ENCODE data around the gene MIX23. TPM values are rescaled to one million over a fixed set of nuclear protein-coding genes. Genes with fewer than 3 reads are reported as not detected.

MIX23 gene
- total RNA-seq, 1 donor from 2014 or later = 44.9 TPM

GRCh38 chr3:122356402-122356801 is 26.6 kb downstream of the MIX23 start:
- TF ChIP-seq CTCF (conservative IDR thresholded peaks at IDR 0.05) = peak; percentile 48
- H3K27ac Mint-ChIP-seq = peak overlapping the region; percentile 77
- no peaks in the 10 kb centered on the region for H3K9me3 Mint-ChIP-seq
- no peaks in the 10 kb centered on the region for H3K27me3 Mint-ChIP-seq
- H3K4me1 Mint-ChIP-seq (ENCODE audit: unreplicated experiment) = no peaks in the 10 kb centered on the region
- H3K4me3 Mint-ChIP-seq = no peak overlapping the region
- no peaks in the 10 kb centered on the region for H3K36me3 Mint-ChIP-seq
- no peak for DNase-seq (ENCODE audit: extremely low spot score, unreplicated experiment)

GRCh38 chr3:122355612-122356011 is 27.4 kb downstream of the MIX23 start:
- H3K9me3 Mint-ChIP-seq = no peaks in the 10 kb centered on the region
- H3K4me3 Mint-ChIP-seq = no peak overlapping the region
- H3K27me3 Mint-ChIP-seq = no peaks in the 10 kb centered on the region
- H3K36me3 Mint-ChIP-seq = no peaks in the 10 kb centered on the region
- TF ChIP-seq CTCF (conservative IDR thresholded peaks at IDR 0.05) = no peak
- DNase-seq (ENCODE audit: extremely low spot score, unreplicated experiment) = no peak
- H3K4me1 Mint-ChIP-seq (ENCODE audit: unreplicated experiment) = no peaks in the 10 kb centered on the region
- peak overlapping the region; percentile 44 for H3K27ac Mint-ChIP-seq

- no peak for DNase-seq (ENCODE audit: extremely low spot score, unreplicated experiment)
- no peak for TF ChIP-seq CTCF (conservative IDR thresholded peaks at IDR 0.05)
- H3K9me3 Mint-ChIP-seq = no peaks in the 10 kb centered on the region
- no peaks in the 10 kb centered on the region for H3K27me3 Mint-ChIP-seq
- no peaks in the 10 kb centered on the region for H3K36me3 Mint-ChIP-seq
- H3K4me1 Mint-ChIP-seq (ENCODE audit: unreplicated experiment) = no peaks in the 10 kb centered on the region
- no peak overlapping the region for H3K4me3 Mint-ChIP-seq
- peak overlapping the region; percentile 92 for H3K27ac Mint-ChIP-seq
Observed at GRCh38 chr3:122353893-122354401, 29.1 kb downstream of the MIX23 start.

GRCh38 chr3:122353215-122353614 is 29.8 kb downstream of the MIX23 start:
- no peak for DNase-seq (ENCODE audit: extremely low spot score, unreplicated experiment)
- peak overlapping the region; percentile 92 for H3K27ac Mint-ChIP-seq
- H3K27me3 Mint-ChIP-seq = no peaks in the 10 kb centered on the region
- no peaks in the 10 kb centered on the region for H3K9me3 Mint-ChIP-seq
- H3K4me1 Mint-ChIP-seq (ENCODE audit: unreplicated experiment) = no peaks in the 10 kb centered on the region
- peak overlapping the region; percentile 67 for H3K4me3 Mint-ChIP-seq
- H3K36me3 Mint-ChIP-seq = no peaks in the 10 kb centered on the region
- no peak for TF ChIP-seq CTCF (conservative IDR thresholded peaks at IDR 0.05)

- no peak for DNase-seq (ENCODE audit: extremely low spot score, unreplicated experiment)
- H3K9me3 Mint-ChIP-seq = no peaks in the 10 kb centered on the region
- no peak overlapping the region for H3K4me3 Mint-ChIP-seq
- no peaks in the 10 kb centered on the region for H3K27me3 Mint-ChIP-seq
- TF ChIP-seq CTCF (conservative IDR thresholded peaks at IDR 0.05) = no peak
- H3K27ac Mint-ChIP-seq = no peak overlapping the region
- H3K36me3 Mint-ChIP-seq = no peaks in the 10 kb centered on the region
- no peaks in the 10 kb centered on the region for H3K4me1 Mint-ChIP-seq (ENCODE audit: unreplicated experiment)
Observed at GRCh38 chr3:122351612-122352011, 31.4 kb downstream of the MIX23 start.
